Measurements from ENCODE around the gene CBFA2T3. TPM values are rescaled to one million over a fixed set of nuclear protein-coding genes. Genes with fewer than 3 reads are reported as not detected.
"Not testable (repeated sequence)": the region's sequence is repeated elsewhere in the genome, so short reads cannot be mapped to it uniquely, and the experiment has no call there.

Gene CBFA2T3
- total RNA-seq, 1 experiment from 2014 or later: 0.03 TPM

- DNase-seq (ENCODE audit: low spot score): no peak
Observed at GRCh38 chr16:88910284-88911135, 66.5 kb downstream of the CBFA2T3 start.

- DNase-seq (ENCODE audit: low spot score): no peak
Observed at GRCh38 chr16:88909431-88910210, 67.4 kb downstream of the CBFA2T3 start.

GRCh38 chr16:88908307-88908706 lies 68.7 kb downstream of the CBFA2T3 start:
- DNase-seq (ENCODE audit: low spot score): no peak

- no peak for DNase-seq (ENCODE audit: low spot score)
Observed at GRCh38 chr16:88907768-88908167, 69.2 kb downstream of the CBFA2T3 start.

GRCh38 chr16:88906535-88907105 lies 70.4 kb downstream of the CBFA2T3 start:
- no peak for DNase-seq (ENCODE audit: low spot score)

GRCh38 chr16:88906020-88906419 lies 71.0 kb downstream of the CBFA2T3 start:
- no peak for DNase-seq (ENCODE audit: low spot score)

- no peak for DNase-seq (ENCODE audit: low spot score)
Observed at GRCh38 chr16:88905563-88905962, 71.4 kb downstream of the CBFA2T3 start.

GRCh38 chr16:88904676-88905365 lies 72.2 kb downstream of the CBFA2T3 start:
- DNase-seq (ENCODE audit: low spot score): no peak

- no peak for DNase-seq (ENCODE audit: low spot score)
Observed at GRCh38 chr16:88903267-88903666, 73.7 kb downstream of the CBFA2T3 start.

GRCh38 chr16:88902744-88903143 lies 74.3 kb downstream of the CBFA2T3 start:
- no peak for DNase-seq (ENCODE audit: low spot score)

GRCh38 chr16:88901718-88902337 lies 75.2 kb downstream of the CBFA2T3 start:
- no peak for DNase-seq (ENCODE audit: low spot score)

GRCh38 chr16:88900662-88901052 lies 76.3 kb downstream of the CBFA2T3 start:
- no peak for DNase-seq (ENCODE audit: low spot score)

- DNase-seq (ENCODE audit: low spot score): no peak
Observed at GRCh38 chr16:88899901-88900661, 76.9 kb downstream of the CBFA2T3 start.

- DNase-seq (ENCODE audit: low spot score): no peak
Observed at GRCh38 chr16:88897696-88898425, 79.1 kb downstream of the CBFA2T3 start.

GRCh38 chr16:88896238-88897070 lies 80.6 kb downstream of the CBFA2T3 start:
- DNase-seq (ENCODE audit: low spot score): no peak

GRCh38 chr16:88895335-88895734 lies 81.7 kb downstream of the CBFA2T3 start:
- no peak for DNase-seq (ENCODE audit: low spot score)

GRCh38 chr16:88894681-88895300 lies 82.2 kb downstream of the CBFA2T3 start:
- DNase-seq (ENCODE audit: low spot score): no peak

GRCh38 chr16:88894266-88894665 lies 82.7 kb downstream of the CBFA2T3 start:
- DNase-seq (ENCODE audit: low spot score): not testable (repeated sequence)

Data from HT-29 (cell line).